RWPE2 (cell line): ENCODE data around the gene TERF2IP.

Experiments
- ATAC-seq: fragments of 200-7000 bp; cut with Tn5 transposase; 3 replicates; pipeline ENCODE4 v1.9.1; 2021; ENCODE audit warnings: low read depth
- DNase-seq: peaks from one replicate; pipeline ENCODE4 v3.0.0-alpha.2; 2020; ENCODE audit warnings: low spot score
- H3K27ac ChIP-seq: fragments of 450-650 bp; 2 replicates; pipeline ENCODE4 v1.5.1; 2017; ENCODE audit warnings: mild to moderate bottlenecking; ENCODE audit not compliant: poor library complexity, severe bottlenecking
- H3K27me3 ChIP-seq: fragments of 250-450 bp; sonication (Bioruptor Pico); 2 replicates; pipeline ENCODE4 v1.5.1; 2021; ENCODE audit warnings: mild to moderate bottlenecking, moderate library complexity; ENCODE audit not compliant: insufficient read depth, poor library complexity, severe bottlenecking
- H3K36me3 ChIP-seq: fragments of 250-450 bp; sonication (Bioruptor Pico); 2 replicates; pipeline ENCODE4 v1.5.1; 2020; ENCODE audit warnings: low read depth, mild to moderate bottlenecking, moderate library complexity
- H3K4me1 ChIP-seq: fragments of 250-450 bp; sonication (Bioruptor Pico); 2 replicates; pipeline ENCODE4 v1.5.1; 2021; ENCODE audit warnings: mild to moderate bottlenecking, moderate library complexity; ENCODE audit not compliant: insufficient read depth, poor library complexity, severe bottlenecking
- H3K4me3 ChIP-seq: fragments of 250-450 bp; sonication (Bioruptor Pico); 2 replicates; pipeline ENCODE4 v1.5.1; 2021; ENCODE audit warnings: mild to moderate bottlenecking, moderate library complexity; ENCODE audit not compliant: severe bottlenecking
- H3K9me3 ChIP-seq: fragments of 250-450 bp; sonication (Bioruptor Pico); 2 replicates; pipeline ENCODE4 v1.5.1; 2021; ENCODE audit warnings: mild to moderate bottlenecking, moderate library complexity; ENCODE audit not compliant: severe bottlenecking
- TF ChIP-seq, protein P1 (sequence below): fragments of 450-650 bp; IDR thresholded peaks from one replicate; pipeline ENCODE4 v1.5.1; 2017; ENCODE audit warnings: mild to moderate bottlenecking, moderate library complexity; ENCODE audit not compliant: poor library complexity, severe bottlenecking

TERF2IP gene

DNA sequence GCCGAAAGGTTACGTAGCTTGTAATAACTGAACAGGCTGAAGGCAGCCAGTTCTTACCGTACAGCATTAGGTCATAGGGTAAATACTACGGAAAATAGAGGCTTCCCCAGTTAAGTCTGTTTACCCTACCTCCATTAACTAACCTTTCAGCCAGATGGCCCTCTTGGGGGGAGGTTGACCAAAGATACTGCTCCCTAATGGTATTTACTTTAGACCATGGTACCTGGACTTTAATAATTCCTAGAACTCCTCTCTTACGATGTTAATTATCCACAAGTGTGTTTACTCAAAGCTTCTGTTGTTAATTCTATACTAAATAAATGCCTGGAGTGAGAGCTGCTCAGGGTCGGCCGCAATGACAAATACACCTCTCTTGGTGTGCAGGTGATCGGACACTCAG, 14.7 kb upstream of the TERF2IP start:
- H3K4me3 ChIP-seq = no peak overlapping the region
- H3K9me3 ChIP-seq = no peaks in the 10 kb centered on the region
- H3K27me3 ChIP-seq = no peaks in the 10 kb centered on the region
- no peaks in the 10 kb centered on the region for H3K4me1 ChIP-seq
- DNase-seq (no peak), ATAC-seq (no peak)
- peaks cover 100% of the 10 kb centered on the region for H3K36me3 ChIP-seq
- H3K27ac ChIP-seq = no peak overlapping the region
- TF ChIP-seq, protein P1, sequence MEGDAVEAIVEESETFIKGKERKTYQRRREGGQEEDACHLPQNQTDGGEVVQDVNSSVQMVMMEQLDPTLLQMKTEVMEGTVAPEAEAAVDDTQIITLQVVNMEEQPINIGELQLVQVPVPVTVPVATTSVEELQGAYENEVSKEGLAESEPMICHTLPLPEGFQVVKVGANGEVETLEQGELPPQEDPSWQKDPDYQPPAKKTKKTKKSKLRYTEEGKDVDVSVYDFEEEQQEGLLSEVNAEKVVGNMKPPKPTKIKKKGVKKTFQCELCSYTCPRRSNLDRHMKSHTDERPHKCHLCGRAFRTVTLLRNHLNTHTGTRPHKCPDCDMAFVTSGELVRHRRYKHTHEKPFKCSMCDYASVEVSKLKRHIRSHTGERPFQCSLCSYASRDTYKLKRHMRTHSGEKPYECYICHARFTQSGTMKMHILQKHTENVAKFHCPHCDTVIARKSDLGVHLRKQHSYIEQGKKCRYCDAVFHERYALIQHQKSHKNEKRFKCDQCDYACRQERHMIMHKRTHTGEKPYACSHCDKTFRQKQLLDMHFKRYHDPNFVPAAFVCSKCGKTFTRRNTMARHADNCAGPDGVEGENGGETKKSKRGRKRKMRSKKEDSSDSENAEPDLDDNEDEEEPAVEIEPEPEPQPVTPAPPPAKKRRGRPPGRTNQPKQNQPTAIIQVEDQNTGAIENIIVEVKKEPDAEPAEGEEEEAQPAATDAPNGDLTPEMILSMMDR = no peak

DNA sequence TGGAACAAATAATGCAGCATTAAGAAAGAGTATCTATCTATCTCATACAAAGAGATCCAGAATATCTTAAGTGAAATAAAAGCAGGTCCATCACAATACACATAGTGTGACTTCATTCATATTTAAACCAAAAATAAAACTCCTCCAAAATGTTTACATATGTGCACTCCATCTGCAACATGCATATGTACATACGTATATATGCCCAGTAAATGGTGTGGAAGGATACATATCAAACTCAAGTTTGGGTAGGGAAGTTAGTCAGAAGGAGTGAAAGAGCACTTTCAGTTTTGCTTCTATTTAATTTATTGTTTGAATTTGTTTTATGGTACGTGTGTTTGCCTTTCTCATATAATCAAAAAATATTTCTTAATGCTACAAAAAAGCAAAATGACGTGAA, 12.5 kb upstream of the TERF2IP start:
- TF ChIP-seq, protein P1 = no peak
- peaks cover 100% of the 10 kb centered on the region for H3K36me3 ChIP-seq
- no peaks in the 10 kb centered on the region for H3K27me3 ChIP-seq
- H3K27ac ChIP-seq = no peak overlapping the region
- DNase-seq (no peak), ATAC-seq (no peak)
- H3K4me3 ChIP-seq = no peak overlapping the region
- no peaks in the 10 kb centered on the region for H3K4me1 ChIP-seq
- no peaks in the 10 kb centered on the region for H3K9me3 ChIP-seq

DNA sequence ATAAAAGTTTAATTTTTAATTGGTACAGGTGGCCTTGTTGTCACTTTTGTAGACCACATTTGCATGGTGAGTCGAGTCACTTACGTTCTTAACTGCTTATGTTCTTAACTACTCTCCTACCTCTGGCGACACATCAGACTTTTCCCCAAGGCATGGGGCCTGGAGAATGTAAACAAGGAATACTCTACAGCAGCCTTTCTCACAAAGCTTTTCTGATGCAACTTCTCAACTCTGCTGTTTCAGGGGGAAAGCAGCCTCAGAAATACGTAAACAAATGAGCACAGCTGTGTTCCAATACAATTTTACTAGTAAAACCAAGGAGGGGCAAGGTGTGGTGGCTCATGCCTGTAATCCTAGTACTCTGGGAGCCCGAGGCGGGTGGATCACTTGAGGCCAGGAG, 7.0 kb upstream of the TERF2IP start:
- H3K36me3 ChIP-seq = peaks cover 96% of the 10 kb centered on the region
- TF ChIP-seq, protein P1 = no peak

DNA sequence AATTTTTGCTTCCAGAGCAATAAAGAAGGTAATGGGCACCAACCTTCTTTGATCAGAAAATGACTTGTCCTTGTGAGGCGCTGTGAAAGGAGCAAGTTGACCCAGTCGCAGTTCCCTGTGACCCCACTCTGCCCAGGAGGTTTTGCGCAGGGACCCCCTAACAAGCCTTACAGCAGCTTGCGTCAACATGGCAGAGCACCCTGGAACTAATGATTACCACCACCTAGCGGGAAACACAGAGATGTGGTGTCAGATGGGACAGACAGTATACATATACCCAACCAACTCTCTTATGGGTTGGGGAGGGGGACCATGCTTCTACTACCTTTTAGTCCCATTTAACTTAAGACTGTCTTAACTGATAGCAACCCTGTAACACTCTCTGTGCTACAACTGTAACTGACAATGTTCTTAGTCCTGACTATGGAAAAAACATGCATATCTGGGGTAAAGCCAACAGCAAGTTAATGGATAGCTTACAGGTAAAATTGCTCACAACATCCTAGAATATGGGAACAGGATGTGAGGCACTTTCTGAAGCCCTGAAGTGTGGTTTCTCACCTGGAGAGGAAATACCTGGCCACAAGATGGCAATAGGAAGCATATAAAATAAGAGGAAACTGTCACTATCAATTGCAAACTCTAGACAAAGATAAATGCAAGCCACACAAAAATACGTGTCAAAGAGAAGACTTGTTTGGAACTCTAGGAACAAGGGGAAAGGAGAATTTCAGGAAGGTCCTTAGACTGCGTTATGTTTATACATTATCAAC, 3.1 kb upstream of the TERF2IP start:
- Histone ChIP-seq H3K27me3 (no peaks in the 10 kb centered on the region), H3K27ac (no peak overlapping the region), H3K36me3 (peaks cover 71% of the 10 kb centered on the region), H3K9me3 (no peaks in the 10 kb centered on the region), H3K4me3 (no peak overlapping the region), H3K4me1 (peaks cover 3% of the 10 kb centered on the region)
- no peak for DNase-seq
- TF ChIP-seq, protein P1 = peak; percentile 44
- ATAC-seq = no peak

More for the DNA sequence above, 7.0 kb upstream of the TERF2IP start:
- no peak overlapping the region for H3K4me3 ChIP-seq
- peaks cover 3% of the 10 kb centered on the region for H3K4me1 ChIP-seq
- ATAC-seq (no peak), DNase-seq (no peak)
- no peak overlapping the region for H3K27ac ChIP-seq
- H3K9me3 ChIP-seq = no peaks in the 10 kb centered on the region
- H3K27me3 ChIP-seq = no peaks in the 10 kb centered on the region

DNA sequence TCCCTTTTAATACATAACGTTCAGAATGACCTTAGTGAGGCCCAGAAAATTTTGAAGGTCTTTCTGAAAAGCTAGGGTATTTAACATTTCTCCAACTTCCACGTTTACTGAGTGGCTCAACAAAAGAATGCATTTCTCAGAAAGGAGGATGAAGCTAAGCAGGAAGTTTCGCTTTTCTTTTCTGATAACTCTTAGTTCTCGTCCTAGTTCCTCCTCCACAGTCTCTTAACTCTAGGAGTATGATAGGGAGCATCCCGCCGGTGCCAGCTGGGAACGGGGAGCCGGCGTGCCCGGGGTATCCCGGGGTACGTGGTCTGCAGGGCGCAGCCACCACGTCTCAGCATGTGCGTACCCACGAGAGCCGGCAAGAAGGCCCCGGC, 471 bp upstream of the TERF2IP start:
- Histone ChIP-seq H3K9me3 (no peaks in the 10 kb centered on the region), H3K4me1 (peaks cover 17% of the 10 kb centered on the region), H3K36me3 (peaks cover 56% of the 10 kb centered on the region), H3K4me3 (peak overlapping the region; percentile 75), H3K27me3 (no peaks in the 10 kb centered on the region), H3K27ac (peak overlapping the region; percentile 84)
- no peak for DNase-seq
- TF ChIP-seq, protein P1 = no peak
- peak; percentile 18 for ATAC-seq
